Progenitor cell of endocrine pancreas (in vitro differentiated cells): Measurements from ENCODE around the gene SPATA9. TPM values are rescaled to one million over a fixed set of nuclear protein-coding genes. Genes with fewer than 3 reads are reported as not detected.
A peak's percentile ranks its signal among the peaks of the same experiment; 100 is the strongest.
"Not testable (repeated sequence)": the region's sequence is repeated elsewhere in the genome, so short reads cannot be mapped to it uniquely, and the experiment has no call there.

Experiments
- DNase-seq: peaks from one replicate; pipeline ENCODE4 v3.0.0; 2021; ENCODE audit warnings: low spot score; ENCODE audit not compliant: unreplicated experiment
- H3K27ac Mint-ChIP-seq: 2 replicates; pipeline ENCODE4 v1.8.0; 2021; ENCODE audit warnings: mild to moderate bottlenecking, moderate library complexity, mixed read lengths
- H3K27me3 Mint-ChIP-seq: 2 replicates; pipeline ENCODE4 v1.8.0; 2021; ENCODE audit warnings: mixed read lengths
- H3K36me3 Mint-ChIP-seq: 2 replicates; pipeline ENCODE4 v1.8.0; 2022; ENCODE audit warnings: mixed read lengths; ENCODE audit not compliant: insufficient read depth
- H3K4me1 Mint-ChIP-seq: 2 replicates; pipeline ENCODE4 v1.8.0; 2021; ENCODE audit warnings: low read depth, mixed read lengths
- H3K4me3 Mint-ChIP-seq: 2 replicates; pipeline ENCODE4 v1.8.0; 2021; ENCODE audit warnings: low read depth, mild to moderate bottlenecking, moderate library complexity, mixed read lengths
- H3K9me3 Mint-ChIP-seq: 2 replicates; pipeline ENCODE4 v1.8.0; 2021; ENCODE audit warnings: low read depth, mixed read lengths
- CTCF ChIP-seq: fragments of 200-600 bp; sonication (generic); IDR thresholded peaks from one replicate; pipeline ENCODE4 v1.5.0; 2021; ENCODE audit warnings: antibody characterized with exemption, mild to moderate bottlenecking; ENCODE audit not compliant: unreplicated experiment
- total RNA-seq: library from RNA; stranded (reverse); gene quantifications from 2 replicates; pipeline ENCODE4 v1.2.1, GENCODE V29; 2021

Gene SPATA9
- total RNA-seq, 1 donor from 2014 or later = not detected

- TF ChIP-seq CTCF = no peak
- DNase-seq = no peak
- Mint-ChIP-seq H3K9me3 (peaks cover 8% of the 10 kb centered on the region), H3K4me1 (peaks cover 9% of the 10 kb centered on the region), H3K4me3 (no peak overlapping the region), H3K27ac (peak overlapping the region; percentile 15), H3K27me3 (peaks cover 8% of the 10 kb centered on the region), H3K36me3 (no peaks in the 10 kb centered on the region)
These were observed 31.3 kb upstream of the SPATA9 start for GRCh38 chr5:95713960-95714710.

- H3K27me3 Mint-ChIP-seq = peaks cover 10% of the 10 kb centered on the region
- not testable (repeated sequence) for H3K4me1 Mint-ChIP-seq, H3K9me3 Mint-ChIP-seq, H3K27ac Mint-ChIP-seq, DNase-seq, H3K36me3 Mint-ChIP-seq, H3K4me3 Mint-ChIP-seq
These were observed 30.5 kb upstream of the SPATA9 start for GRCh38 chr5:95713246-95713645.

GRCh38 chr5:95712347-95712958 lies 29.7 kb upstream of the SPATA9 start:
- Mint-ChIP-seq H3K36me3 (no peaks in the 10 kb centered on the region), H3K27ac (no peak overlapping the region), H3K4me1 (peaks cover 13% of the 10 kb centered on the region), H3K27me3 (peaks cover 10% of the 10 kb centered on the region), H3K9me3 (peaks cover 8% of the 10 kb centered on the region), H3K4me3 (no peak overlapping the region)
- no peak for TF ChIP-seq CTCF
- DNase-seq = no peak

- no peak for TF ChIP-seq CTCF
- peaks cover 19% of the 10 kb centered on the region for H3K4me1 Mint-ChIP-seq
- H3K36me3 Mint-ChIP-seq = no peaks in the 10 kb centered on the region
These were observed 28.9 kb upstream of the SPATA9 start for GRCh38 chr5:95711501-95712346.

GRCh38 chr5:95710651-95711500 lies 28.1 kb upstream of the SPATA9 start:
- DNase-seq, H3K27ac Mint-ChIP-seq, H3K36me3 Mint-ChIP-seq, H3K4me3 Mint-ChIP-seq, H3K9me3 Mint-ChIP-seq: not testable (repeated sequence)
- Mint-ChIP-seq H3K27me3 (peaks cover 10% of the 10 kb centered on the region), H3K4me1 (peaks cover 19% of the 10 kb centered on the region)

More at GRCh38 chr5:95711501-95712346, 28.9 kb upstream of the SPATA9 start:
- no peak overlapping the region for H3K27ac Mint-ChIP-seq
- peaks cover 8% of the 10 kb centered on the region for H3K9me3 Mint-ChIP-seq
- no peak for DNase-seq
- H3K4me3 Mint-ChIP-seq = no peak overlapping the region
- peaks cover 10% of the 10 kb centered on the region for H3K27me3 Mint-ChIP-seq
